HG03175 (cell line): ENCODE measurements around the gene IFNGR1.
"Not testable (repeated sequence)": the region's sequence is repeated elsewhere in the genome, so short reads cannot be mapped to it uniquely, and the experiment has no call there.

Source experiments
- ATAC-seq: cut with Tn5 transposase; IDR thresholded peaks from one replicate; pipeline ENCODE4 v1.9.1; 2021; ENCODE audit warnings: mild to moderate bottlenecking, moderate library complexity; ENCODE audit not compliant: unreplicated experiment

The IFNGR1 gene

DNA sequence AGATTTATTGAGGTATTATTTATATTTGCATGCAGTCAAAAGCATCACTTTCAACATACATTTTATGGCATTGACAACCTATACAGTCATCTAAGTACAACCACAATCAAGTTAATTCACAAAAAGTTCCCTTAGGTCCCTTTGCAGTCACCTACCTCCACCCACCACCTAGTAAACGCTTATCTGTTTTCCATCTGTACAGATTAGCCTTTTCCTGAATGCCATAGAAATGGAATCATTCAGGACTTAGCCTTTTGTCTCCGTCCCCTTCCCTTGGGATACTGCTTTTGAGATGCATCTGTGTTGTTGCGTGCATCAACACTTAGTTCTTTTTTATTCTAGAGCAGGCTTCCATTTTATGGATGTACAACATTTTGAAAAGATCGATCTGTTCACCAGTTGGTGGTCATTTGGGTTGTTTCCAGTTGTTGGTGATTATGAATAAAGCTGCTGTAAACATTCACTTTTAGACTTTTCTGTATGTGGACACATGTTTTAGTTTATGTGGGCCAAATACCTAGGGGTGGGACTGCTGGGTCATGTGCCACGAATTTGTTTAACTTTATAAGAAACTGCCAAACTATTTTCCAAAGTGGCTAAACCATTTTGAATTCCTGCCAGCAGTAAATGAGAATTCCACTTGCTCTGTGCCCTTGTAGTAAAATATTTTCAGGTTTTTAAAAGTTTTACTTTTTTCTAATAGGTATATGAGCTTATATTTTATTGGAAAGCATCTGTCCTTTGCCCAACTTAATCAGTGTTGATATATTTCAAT, 17.6 kb upstream of the IFNGR1 start:
- no peak for ATAC-seq

DNA sequence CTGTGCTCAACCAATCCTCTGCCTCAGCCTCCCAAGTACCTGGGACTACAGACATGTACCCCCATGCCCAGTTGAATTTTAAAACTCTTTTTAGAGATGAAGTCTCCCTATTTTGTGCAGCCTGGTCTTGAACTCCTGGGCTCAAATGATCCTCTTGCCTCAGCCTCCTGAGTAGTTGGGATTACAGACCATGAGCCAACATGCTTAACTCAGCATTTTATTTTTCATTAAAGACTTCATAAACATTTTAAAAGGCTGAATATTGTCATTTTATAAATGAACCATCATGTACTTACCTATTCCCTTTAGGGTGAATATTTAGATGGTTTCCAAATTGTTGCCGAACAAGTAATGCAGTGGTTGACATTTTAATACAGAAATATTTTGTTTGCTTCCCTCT, 16.5 kb upstream of the IFNGR1 start:
- ATAC-seq = no peak

DNA sequence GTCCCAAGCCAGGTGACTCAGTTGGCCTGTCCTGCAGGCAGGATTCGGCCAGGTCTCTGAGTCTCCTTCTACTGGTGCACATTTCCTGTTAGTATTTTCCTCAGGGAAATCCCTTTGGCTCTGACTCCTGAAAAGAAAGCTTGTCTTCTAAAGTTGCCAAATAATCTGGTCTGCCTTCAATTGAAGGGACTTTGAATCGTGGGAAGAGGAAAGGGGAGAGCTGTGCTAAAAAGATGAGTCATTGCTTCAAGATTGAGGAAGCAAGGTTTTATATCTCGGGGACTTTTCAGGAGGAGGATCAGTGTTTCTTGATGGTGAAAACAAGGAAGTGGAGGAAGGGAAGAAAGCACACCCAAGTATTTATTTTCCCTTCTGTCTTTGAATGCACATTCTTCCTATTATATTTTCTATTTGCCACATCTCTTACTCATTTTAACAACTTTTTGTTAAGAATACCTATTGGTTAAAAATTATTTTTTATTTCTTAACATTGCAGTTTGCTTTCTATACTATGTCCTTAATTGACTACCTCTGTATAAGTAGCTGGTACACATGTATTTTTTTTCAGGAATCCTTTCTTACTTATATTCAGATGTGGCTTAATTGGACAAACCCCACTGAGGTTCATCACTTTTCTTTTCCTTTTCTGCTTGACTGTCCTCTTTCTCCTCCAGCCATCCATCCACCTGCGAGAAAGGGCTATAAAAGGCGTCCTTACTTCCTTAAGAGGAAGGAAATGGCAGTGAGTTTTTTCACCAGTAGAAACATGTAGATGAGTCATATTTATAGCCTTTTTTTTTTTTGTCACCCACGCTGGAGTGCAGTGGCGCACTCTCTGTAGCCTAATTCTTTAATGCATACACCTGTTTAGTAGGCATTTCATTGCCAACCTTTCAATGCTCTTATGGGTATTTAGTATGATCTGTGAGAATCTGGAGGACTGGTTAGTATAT, 15.0 kb upstream of the IFNGR1 start:
- peak; percentile 72 for ATAC-seq

DNA sequence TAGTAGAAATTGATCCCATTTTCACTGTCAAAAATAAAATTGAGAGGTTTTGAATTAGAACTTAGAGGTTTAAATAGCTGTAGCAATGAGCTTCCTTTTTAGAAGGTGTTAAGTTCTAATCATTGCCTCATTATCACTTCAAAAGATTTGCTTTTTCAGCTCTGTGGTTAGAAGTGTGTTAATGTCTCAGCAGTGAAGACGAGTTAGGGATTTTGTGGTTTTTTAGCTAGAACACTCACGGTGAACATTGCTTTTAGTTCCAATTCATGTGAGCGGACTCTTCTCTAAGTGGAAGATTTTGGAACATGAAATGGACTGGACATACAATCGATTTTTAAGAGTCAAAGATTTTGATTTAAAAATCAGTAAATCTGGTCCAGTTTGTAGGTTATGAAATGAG, 12.7 kb upstream of the IFNGR1 start:
- ATAC-seq = no peak

DNA sequence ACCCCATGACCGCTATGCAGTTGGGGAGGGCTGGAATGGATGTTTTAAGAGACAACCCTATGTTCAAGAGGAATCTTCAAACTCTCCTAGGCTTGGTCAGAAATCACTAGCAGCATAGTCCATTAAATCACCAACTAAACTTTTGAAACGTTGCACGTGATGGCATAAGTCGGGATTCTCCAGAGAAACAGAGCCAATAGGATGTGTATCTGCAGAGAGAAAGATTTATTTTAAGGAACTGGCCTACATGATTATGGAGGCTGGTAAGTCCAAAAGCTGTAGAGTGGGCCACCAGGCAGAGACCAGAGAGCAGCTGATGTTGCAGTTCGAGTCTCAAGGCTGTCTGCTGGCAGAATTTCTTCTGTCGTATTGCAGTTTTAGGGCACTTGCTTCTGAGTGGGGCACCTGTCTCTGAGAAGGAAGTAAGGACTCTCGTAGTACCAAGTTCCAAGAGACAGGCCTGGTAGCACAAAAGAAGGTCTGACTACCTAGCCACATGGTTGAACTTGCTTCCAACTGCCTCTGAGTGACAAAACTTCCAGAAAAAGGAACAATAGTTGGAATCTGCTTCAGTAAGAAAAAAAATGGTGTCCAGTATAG, 11.9 kb upstream of the IFNGR1 start:
- ATAC-seq = no peak

DNA sequence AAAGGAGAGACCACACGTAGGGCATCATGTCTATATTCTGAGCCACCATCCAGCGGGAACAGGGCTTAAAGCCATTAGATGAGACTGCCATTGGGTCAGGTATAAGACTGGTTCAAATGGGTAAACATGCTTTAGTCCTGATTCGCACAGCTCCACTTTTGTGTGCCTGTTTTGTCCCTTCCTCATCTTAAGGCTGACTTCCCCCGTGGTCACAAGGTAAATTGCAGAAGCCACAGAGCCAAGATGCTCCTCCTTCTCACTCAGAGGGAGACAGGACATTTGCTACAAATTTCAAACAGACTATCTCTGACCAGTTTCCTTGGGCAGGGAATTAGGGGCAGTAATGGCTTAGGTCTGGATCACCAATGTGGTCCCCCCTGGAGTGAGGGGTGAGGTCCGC, 11.4 kb upstream of the IFNGR1 start:
- no peak for ATAC-seq

DNA sequence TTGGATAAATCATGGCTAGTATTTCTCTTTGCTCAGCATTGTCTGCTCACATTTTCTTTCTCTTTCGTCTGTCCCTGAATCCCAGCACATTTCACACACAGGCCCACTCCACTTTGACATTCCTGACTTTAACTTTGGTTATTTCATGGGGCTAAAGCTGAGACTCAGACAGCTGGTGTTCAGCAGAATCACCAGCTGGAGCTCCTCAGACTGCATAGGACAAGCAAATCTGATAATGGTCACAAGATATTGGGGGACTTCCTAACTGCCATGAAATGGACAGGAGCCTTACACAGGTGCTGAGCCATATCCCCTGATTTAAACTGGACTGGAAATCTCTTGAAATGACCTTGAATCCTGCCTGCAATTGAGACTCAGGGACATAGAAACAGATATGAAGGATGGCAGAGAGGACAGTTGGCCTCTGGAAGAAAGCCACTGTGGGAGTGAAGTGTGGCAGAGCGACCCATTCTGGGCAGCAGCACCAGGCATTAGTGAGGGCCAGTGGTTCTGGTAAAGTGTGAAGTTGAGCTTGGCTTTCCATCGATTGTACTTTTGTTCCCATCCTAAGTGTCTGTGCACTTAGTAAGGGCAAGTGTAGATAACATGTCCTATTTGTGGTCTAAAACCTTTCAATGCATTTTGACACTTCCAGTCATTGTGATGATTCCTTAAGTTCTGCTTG, 10.0 kb upstream of the IFNGR1 start:
- no peak for ATAC-seq

DNA sequence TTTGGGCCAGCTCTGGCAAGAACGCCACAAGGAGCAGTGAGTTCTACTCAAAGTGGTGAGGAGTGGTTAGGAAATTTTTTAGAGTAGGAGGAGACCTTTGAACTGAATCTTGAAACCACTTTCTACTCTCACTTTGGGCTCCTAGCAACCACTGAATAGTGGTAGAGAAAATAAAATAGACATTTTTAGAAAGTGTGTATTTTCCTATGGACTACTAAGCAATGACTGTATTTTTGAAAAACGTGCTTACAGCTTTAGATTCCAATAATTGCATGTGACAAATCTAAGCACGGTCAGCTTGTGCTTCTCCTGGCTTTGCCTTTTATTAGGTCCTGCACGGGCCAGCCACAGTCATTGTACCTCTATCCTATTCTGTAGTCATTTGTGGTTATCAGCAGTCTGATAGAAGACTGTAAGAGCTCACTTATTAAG, 8.7 kb upstream of the IFNGR1 start:
- ATAC-seq = no peak

DNA sequence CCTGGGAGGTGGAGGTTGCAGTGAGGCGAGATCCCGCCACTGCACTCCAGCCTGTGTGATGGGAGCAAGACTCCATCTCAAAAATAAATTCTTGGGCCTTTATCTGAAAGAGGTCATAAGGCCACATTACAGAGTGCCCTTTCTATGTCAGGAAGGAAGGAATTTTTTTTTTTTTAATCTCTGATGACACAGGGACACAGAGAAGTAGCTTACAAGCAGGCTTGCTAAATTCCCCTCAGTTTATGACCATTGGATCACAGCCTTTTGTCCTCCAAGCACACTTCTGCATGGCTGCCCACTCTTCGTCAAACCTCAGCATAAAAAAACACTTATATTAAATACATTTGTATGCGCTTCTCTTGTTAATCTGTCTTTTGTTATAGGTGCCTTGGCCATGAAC, 7.5 kb upstream of the IFNGR1 start:
- no peak for ATAC-seq

DNA sequence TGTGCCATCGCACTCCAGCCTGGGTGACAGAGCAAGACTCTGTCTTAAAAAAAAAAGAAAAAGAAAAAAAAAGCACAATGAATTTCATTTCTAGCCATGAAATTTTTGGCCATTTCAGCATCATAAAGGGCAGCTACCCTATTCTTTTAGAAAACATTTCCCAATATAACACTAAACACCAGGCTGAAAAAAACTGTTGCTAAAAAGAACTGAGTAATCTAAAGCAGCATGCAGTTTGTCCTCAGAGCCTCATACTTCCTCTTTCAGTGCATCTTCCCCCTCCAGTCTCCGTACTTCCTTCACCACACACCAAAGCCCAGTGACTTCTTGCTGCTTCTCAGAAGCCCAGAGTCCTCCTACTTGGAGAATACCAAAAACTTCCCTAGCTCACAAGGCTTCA, 5.6 kb upstream of the IFNGR1 start:
- peak; percentile 68 for ATAC-seq

DNA sequence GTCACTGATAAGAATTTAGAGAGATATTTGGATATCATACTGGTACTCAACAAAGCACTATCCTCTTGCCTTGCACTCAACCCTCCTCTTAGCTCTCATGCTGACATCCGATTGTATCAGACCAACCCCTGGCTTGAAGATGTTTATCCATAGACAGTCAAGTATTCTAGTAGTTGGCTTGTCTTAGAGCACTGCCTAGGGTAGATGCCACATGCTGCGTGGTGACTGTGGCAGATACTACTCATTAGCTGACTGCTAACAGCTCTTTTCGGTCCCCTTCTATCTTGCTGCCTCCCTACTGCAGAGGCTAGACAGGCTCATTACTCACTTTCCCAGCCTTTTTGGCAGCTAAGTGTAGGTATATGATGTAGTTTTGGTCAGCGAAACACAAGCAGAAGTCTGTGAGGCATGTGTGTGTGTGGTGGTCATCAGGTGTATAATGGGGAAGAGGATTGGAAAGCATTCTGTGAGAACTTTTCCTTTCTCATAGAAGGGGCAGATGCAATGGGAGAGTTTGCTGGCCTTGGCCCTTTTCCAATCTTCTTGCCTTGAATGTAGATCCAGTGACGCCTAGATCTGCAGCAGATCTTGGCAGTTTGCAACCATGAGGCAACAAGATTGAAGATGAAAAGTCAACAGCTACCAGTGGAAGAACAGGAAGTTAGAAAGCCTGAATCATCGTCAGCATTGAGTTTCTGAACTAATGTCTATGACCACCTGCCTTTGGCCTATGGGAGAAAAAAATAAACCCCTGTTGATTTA, 4.4 kb upstream of the IFNGR1 start:
- no peak for ATAC-seq

DNA sequence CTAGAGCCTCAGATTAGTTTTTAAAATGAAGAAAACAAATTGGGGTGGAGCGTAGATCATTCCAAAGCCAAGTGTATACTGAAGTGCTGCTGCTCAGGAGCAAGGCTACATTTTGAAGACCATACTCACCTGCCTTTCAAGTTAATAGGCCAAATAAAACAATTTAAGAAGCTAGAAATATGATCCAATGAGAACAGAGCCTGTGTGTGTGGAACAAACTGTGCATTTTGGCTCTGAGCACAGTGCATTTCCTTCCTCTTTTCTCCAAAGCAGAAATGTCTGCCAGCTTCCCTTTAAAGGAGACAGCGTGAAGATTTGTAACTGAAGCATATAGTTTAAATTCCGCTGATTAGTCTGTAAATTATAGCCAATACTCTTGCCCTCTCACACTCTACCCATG, 3.2 kb upstream of the IFNGR1 start:
- no peak for ATAC-seq

DNA sequence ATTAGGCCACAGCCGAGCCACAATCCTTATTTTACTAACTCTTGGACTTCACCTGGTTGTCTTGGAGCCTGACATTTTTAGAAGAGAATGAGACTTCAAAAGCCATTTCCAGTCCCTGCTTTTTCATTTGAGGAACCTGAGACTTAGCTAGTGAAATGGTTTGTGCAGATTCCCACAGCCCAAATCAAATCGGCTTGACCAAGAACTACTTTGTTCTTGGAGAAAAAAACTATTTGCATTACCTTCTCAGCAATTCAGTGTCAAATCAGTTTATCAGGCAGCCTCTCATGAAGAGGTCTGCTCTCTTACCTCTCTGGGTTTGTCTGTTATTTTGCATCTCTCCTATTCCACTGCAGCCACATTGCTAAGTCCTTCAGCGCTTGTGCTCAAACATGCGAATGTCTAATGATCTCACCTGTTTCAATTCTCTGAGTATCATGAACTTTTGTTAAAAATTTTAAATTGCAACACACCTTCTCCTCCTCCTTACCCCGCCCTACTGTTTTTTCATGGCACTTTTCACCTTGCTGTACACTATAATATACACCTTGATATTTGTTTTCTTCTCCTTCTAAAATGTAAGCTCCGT, 573 bp upstream of the IFNGR1 start:
- ATAC-seq = no peak

DNA sequence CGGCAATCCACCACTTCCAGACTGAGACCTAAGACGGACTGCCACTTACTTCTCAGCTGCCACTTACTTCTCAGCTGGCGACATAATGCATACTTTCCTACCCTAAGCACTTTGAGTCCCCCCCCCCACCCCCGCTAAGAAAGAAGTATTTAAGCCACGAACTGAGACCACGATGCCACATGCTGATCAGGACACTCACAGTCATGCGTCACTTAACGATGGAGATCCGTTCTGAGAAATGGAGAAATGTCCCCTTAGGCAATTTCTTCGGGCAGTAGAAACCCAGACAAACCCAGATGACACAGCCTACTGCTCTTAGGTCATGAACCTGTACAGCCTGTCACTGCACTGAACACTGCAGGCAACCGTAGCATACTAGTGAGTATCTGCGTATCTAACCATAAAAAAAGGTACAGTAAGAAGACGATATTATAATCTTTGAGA, 690 bp downstream of the IFNGR1 start:
- ATAC-seq = peak; percentile 55

DNA sequence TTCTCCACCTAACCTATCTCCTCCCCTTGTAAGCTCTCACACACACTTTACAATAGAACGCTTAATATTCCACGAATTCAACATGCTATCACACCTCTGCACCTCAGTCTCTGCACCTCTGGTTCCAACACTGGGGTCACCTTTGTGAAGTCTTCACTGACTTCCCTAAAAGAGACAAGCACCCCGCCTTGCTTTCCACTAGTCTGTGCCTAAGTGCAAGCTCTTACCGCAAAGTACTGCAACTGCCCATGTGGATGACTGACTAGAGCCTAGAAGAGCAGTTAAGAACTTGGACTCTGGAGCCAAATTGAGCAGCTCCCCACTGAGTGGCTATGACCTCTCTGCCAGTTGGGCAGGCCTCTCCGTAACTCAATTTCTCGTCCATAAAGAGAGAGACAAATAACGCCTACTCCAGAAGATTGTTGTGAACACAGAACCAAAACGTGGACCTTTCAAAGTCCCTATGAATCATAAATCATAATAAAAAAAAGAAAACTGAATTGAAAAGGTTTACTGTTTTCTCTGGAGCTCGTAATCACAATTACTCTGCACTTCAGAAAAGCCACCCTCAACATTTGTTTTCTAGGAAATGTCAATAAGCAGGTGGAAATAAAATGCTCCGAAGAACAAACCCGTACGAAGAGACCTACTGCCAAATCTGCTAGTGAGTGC, 1.2 kb downstream of the IFNGR1 start:
- ATAC-seq = no peak

DNA sequence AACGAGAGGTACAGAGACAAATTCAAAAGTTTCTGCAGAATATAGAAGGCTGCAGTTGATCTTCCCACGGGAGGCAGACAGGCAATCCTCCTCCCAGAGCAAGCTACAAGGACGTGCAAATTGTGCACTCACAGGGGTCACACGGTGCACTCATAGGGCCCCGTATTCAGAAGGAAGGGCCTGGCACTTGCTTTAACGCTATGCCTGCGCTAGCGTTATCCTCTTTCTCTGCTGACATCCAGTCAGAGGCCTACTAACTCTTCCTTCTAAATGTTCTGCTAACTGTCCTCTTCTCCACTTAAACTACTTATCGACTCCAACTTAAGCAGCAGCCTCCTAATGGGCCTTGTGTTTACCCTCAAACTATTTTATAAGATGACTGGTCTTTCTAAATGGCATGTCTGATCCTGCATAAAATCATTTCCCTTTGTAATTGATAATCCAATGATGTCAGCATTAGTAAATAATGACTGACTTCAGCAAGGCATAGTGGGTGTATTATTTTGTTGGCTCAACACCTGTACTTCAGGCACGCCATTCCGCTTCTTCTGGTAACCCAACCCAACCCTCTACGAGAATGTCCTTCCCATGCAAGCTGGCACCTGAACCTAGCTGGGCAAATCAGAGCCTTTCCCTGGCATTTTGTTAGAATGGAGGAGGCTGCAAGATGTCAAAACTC, 2.2 kb downstream of the IFNGR1 start:
- ATAC-seq = no peak

DNA sequence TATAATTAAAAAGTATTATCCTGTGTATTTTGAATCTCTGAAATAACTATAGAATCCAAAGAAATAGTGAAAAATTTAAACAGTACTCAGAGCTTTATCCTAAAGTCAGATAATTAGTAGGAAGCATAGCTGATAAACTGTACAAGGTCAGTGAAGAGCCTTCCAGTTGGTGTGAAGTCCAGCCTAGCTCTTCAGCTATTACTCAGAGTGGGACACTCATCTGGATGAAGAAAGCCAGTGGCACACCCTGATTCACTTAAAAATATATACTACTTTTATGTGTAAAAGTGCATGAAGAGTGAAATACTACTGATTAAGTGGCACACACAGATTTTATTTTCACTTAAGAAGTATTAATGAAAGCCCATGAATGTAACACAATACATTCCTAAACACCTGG, 3.1 kb downstream of the IFNGR1 start:
- no peak for ATAC-seq

DNA sequence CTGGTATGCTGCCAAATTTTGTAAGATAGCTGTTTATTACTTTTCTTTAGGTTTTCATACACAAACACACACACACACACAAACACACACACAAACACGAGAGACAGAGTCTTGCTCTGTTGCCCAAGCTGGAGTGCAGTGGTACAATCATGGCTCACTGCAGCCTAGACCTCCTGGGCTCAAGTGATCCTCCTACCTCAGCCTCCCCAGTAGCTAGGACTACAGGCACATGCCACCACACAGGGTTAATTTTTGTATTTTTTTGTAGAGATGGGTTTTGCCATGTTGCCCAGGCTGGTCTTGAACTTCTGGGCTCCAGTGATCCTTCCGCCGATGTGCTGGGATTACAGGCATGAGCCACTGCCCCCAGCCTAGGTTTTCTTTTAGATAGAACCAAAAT, 3.6 kb downstream of the IFNGR1 start:
- ATAC-seq = not testable (repeated sequence)

DNA sequence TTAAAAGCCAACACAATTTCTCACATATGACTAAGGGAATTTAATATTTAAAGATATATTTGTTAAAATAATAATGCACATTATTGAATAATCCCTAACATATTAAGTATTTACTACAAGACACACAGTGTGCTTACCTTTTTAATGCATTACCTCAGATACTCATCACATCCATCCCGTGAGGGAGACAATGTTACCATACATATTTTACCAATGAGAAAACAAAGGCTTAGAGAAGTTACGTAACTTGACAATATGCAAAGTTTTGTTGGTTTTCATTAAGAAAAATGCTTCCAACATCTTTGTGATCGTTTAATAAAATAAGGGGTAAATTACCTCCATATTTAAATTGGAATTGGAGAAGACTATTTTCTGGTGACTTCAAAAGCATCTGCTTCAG, 4.3 kb downstream of the IFNGR1 start:
- ATAC-seq = no peak
